Body of pancreas (tissue), 4 donors: ENCODE data around the gene PLXNC1.

Experiments
- POLR2A ChIP-seq, 3 donors: fragments of 450-650 bp; IDR thresholded peaks; one replicate each; pipeline ENCODE4 v1.6.1; 2016; ENCODE audit warnings: antibody characterized with exemption in 3 of 3, mild to moderate bottlenecking in 2 of 3
- TF ChIP-seq, protein P1 (sequence below), 7 experiments: fragments of 450-650 bp in 4 of 7; fragments of 200-600 bp in 3 of 7; sonication (generic) in 3 of 7; IDR thresholded peaks; one replicate each; pipeline ENCODE4 v1.5.1; 2016 to 2019; ENCODE audit warnings: antibody characterized with exemption in 7 of 7

DNA sequence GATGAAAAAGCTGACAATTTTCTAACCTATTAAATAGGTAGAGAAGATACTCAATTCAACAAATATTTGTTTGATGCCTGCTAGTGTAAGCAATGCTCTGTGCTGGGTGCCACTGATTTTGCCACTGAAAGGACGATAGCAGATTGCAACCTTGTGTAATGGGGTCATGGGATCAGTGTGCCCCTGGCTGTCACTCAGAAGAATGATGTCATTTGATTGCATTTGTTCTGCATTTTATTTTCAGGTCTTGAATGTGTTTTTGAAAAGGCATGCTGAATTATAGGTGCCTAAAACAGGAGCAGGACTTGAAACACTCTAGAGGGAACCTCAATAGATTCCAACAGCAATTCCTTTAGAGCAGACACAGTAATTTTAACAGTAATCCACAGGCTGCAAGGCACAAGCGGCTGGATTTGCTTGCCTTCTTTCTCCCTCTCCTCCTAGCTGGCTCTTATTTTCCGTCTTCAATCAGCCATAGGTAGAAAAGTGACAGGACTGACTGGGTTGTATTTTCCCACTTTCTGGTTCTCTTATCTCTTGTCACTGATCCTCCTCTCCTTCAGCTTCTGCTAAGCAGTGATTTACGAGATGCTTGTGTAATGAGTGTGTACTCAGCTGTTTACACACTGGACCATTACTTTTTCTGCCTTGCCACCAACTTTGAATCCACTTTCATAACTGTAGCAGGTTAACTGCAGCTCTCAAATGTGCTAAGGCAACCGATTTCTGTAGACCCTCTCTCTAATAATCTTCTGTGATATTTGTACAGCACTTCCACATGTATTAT is 4.1 kb downstream of the PLXNC1 start:
- TF ChIP-seq POLR2A (IDR thresholded peaks at IDR 0.05), result no peak
- TF ChIP-seq, protein P1, sequence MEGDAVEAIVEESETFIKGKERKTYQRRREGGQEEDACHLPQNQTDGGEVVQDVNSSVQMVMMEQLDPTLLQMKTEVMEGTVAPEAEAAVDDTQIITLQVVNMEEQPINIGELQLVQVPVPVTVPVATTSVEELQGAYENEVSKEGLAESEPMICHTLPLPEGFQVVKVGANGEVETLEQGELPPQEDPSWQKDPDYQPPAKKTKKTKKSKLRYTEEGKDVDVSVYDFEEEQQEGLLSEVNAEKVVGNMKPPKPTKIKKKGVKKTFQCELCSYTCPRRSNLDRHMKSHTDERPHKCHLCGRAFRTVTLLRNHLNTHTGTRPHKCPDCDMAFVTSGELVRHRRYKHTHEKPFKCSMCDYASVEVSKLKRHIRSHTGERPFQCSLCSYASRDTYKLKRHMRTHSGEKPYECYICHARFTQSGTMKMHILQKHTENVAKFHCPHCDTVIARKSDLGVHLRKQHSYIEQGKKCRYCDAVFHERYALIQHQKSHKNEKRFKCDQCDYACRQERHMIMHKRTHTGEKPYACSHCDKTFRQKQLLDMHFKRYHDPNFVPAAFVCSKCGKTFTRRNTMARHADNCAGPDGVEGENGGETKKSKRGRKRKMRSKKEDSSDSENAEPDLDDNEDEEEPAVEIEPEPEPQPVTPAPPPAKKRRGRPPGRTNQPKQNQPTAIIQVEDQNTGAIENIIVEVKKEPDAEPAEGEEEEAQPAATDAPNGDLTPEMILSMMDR (IDR thresholded peaks at IDR 0.05), result no peak
